H9 (cell line): Measurements from ENCODE around the gene CABLES1. TPM values are rescaled to one million over a fixed set of nuclear protein-coding genes. Genes with fewer than 3 reads are reported as not detected.

Experiments
- DNase-seq: peaks from one replicate; pipeline ENCODE4 v3.0.0-alpha.2; 2017
- H2AFZ ChIP-seq: one replicate; pipeline ENCODE4 v1.6.1; 2013; ENCODE audit warnings: mild to moderate bottlenecking, low read length, control low read depth, moderate library complexity
- H2AK5ac ChIP-seq: 2 replicates; pipeline ENCODE4 v1.6.1; 2013; ENCODE audit warnings: low read length, control low read depth, mixed read lengths; ENCODE audit not compliant: insufficient read length
- H2BK120ac ChIP-seq: one replicate; pipeline ENCODE4 v1.6.1; 2013; ENCODE audit warnings: low read depth, mild to moderate bottlenecking, low read length, control low read depth, inconsistent platforms; ENCODE audit not compliant: poor library complexity, severe bottlenecking
- H2BK12ac ChIP-seq: 2 replicates; pipeline ENCODE4 v1.6.1; 2013; ENCODE audit warnings: low read length, control low read depth, mixed read lengths, low read depth; ENCODE audit not compliant: insufficient read length
- H2BK15ac ChIP-seq: 2 replicates; pipeline ENCODE4 v1.6.1; 2013; ENCODE audit warnings: low read depth, low read length, control low read depth
- H2BK20ac ChIP-seq: one replicate; pipeline ENCODE4 v1.6.1; 2013; ENCODE audit warnings: low read depth, mild to moderate bottlenecking, low read length, control low read depth, inconsistent platforms; ENCODE audit not compliant: poor library complexity, severe bottlenecking
- H2BK5ac ChIP-seq: 2 replicates; pipeline ENCODE4 v1.6.1; 2013; ENCODE audit warnings: low read length, control low read depth, mixed read lengths; ENCODE audit not compliant: insufficient read length
- H3K14ac ChIP-seq: 2 replicates; pipeline ENCODE4 v1.6.1; 2013; ENCODE audit warnings: low read length, control low read depth; ENCODE audit not compliant: insufficient read depth
- H3K18ac ChIP-seq: 2 replicates; pipeline ENCODE4 v1.6.1; 2013; ENCODE audit warnings: low read depth, mild to moderate bottlenecking, mixed read lengths, low read length, control low read depth; ENCODE audit not compliant: insufficient read length
- H3K23ac ChIP-seq: 2 replicates; pipeline ENCODE4 v1.6.1; 2013; ENCODE audit warnings: low read length, control low read depth, mixed read lengths, low read depth; ENCODE audit not compliant: insufficient read length
- H3K23me2 ChIP-seq: 2 replicates; pipeline ENCODE4 v1.6.1; 2013; ENCODE audit warnings: low read depth, mild to moderate bottlenecking, mixed read lengths, low read length, control low read depth; ENCODE audit not compliant: insufficient read length, poor library complexity, severe bottlenecking
- H3K27ac ChIP-seq: 2 replicates; pipeline ENCODE4 v1.5.1; 2013; ENCODE audit warnings: low read length, control low read depth, mixed read lengths, low read depth; ENCODE audit not compliant: insufficient read length
- H3K27me3 ChIP-seq: 2 replicates; pipeline ENCODE4 v1.6.1; 2013; ENCODE audit warnings: low read length, control low read depth, inconsistent platforms; ENCODE audit not compliant: insufficient read depth
- H3K4ac ChIP-seq: 2 replicates; pipeline ENCODE4 v1.6.1; 2013; ENCODE audit warnings: low read depth, mild to moderate bottlenecking, control low read depth, inconsistent platforms, low read length, moderate library complexity
- H3K4me1 ChIP-seq: 2 replicates; pipeline ENCODE4 v1.6.1; 2013; ENCODE audit warnings: low read length, control low read depth, inconsistent platforms; ENCODE audit not compliant: insufficient read depth
- H3K4me2 ChIP-seq: 2 replicates; pipeline ENCODE4 v1.6.1; 2013; ENCODE audit warnings: low read length, control low read depth, mixed read lengths; ENCODE audit not compliant: insufficient read length, insufficient read depth
- H3K56ac ChIP-seq: 2 replicates; pipeline ENCODE4 v1.6.1; 2013; ENCODE audit warnings: low read depth, mild to moderate bottlenecking, mixed read lengths, low read length, control low read depth; ENCODE audit not compliant: insufficient read length
- H3K79me1 ChIP-seq: 2 replicates; pipeline ENCODE4 v1.6.1; 2013; ENCODE audit warnings: low read depth, mild to moderate bottlenecking, moderate library complexity, low read length, control low read depth, inconsistent platforms; ENCODE audit not compliant: insufficient read depth, poor library complexity, severe bottlenecking
- H3K79me2 ChIP-seq: 2 replicates; pipeline ENCODE4 v1.6.1; 2013; ENCODE audit warnings: low read length, control low read depth, inconsistent platforms; ENCODE audit not compliant: insufficient read depth
- H3K9ac ChIP-seq: 2 replicates; pipeline ENCODE4 v1.6.1; 2013; ENCODE audit warnings: low read length, control low read depth, mixed read lengths; ENCODE audit not compliant: insufficient read length; ENCODE audit errors: extremely low read depth
- H3K9me3 ChIP-seq: one replicate; pipeline ENCODE4 v1.6.1; 2013; ENCODE audit warnings: low read depth, low read length, inconsistent platforms; ENCODE audit not compliant: control insufficient read depth
- H3T11ph ChIP-seq: one replicate; pipeline ENCODE4 v1.6.1; 2013; ENCODE audit warnings: mild to moderate bottlenecking, low read length, control low read depth, inconsistent platforms
- H4K20me1 ChIP-seq: one replicate; pipeline ENCODE4 v1.6.1; 2013; ENCODE audit not compliant: control insufficient read depth, insufficient read length, insufficient read depth
- H4K5ac ChIP-seq: 2 replicates; pipeline ENCODE4 v1.6.1; 2013; ENCODE audit warnings: low read depth, mild to moderate bottlenecking, mixed read lengths, low read length, control low read depth; ENCODE audit not compliant: insufficient read length
- H4K8ac ChIP-seq: replicated peaks from 2 replicates; pipeline ENCODE4 v1.6.1; 2013; ENCODE audit warnings: low read length, control low read depth, mixed read lengths, low read depth; ENCODE audit not compliant: insufficient read length
- H4K91ac ChIP-seq: 2 replicates; pipeline ENCODE4 v1.6.1; 2013; ENCODE audit warnings: low read depth, mild to moderate bottlenecking, moderate library complexity, mixed read lengths, low read length, control low read depth; ENCODE audit not compliant: insufficient read length
- H3K27ac Mint-ChIP-seq, 3 experiments: 2 replicates in 2 of 3; 3 replicates in 1 of 3; pipeline ENCODE4 v1.8.0; 2020 to 2021; ENCODE audit warnings: mixed read lengths in 3 of 3, mild to moderate bottlenecking in 1 of 3, moderate library complexity in 1 of 3
- H3K27me3 Mint-ChIP-seq: 2 replicates; pipeline ENCODE4 v1.8.0; 2021; ENCODE audit warnings: low read depth, mild to moderate bottlenecking, moderate library complexity, mixed read lengths
- H3K36me3 Mint-ChIP-seq, 3 experiments: 2 replicates in 2 of 3; 3 replicates in 1 of 3; pipeline ENCODE4 v1.8.0; 2020 to 2021; ENCODE audit warnings: low read depth in 3 of 3, mixed read lengths in 3 of 3; ENCODE audit not compliant: insufficient read depth in 1 of 3
- H3K4me1 Mint-ChIP-seq, 2 experiments: 2 replicates each; pipeline ENCODE4 v1.8.0; 2020; ENCODE audit warnings: mixed read lengths in 2 of 2
- H3K4me3 Mint-ChIP-seq, 2 experiments: 2 replicates in 1 of 2; 3 replicates in 1 of 2; pipeline ENCODE4 v1.8.0; 2020 to 2021; ENCODE audit warnings: mild to moderate bottlenecking in 2 of 2, mixed read lengths in 2 of 2, moderate library complexity in 1 of 2
- H3K9me3 Mint-ChIP-seq, 2 experiments: 2 replicates in 1 of 2; 3 replicates in 1 of 2; pipeline ENCODE4 v1.8.0; 2020; ENCODE audit warnings: mild to moderate bottlenecking in 2 of 2, mixed read lengths in 2 of 2, moderate library complexity in 1 of 2
- CTCF ChIP-seq: fragments of 200-600 bp; sonication (generic); conservative IDR thresholded peaks from 3 replicates; pipeline ENCODE4 v1.8.0; 2021; ENCODE audit warnings: antibody characterized with exemption, mild to moderate bottlenecking
- WGBS: extraction: QIAGEN DNeasy Blood & Tissue Kit; methylation state at CpG from one replicate; pipeline ENCODE4 v1.1.7; 2013; ENCODE audit warnings: missing lambda C conversion rate, low lambda C conversion rate, mixed read lengths; ENCODE audit not compliant: insufficient read length; ENCODE audit errors: extremely low coverage; 5-methylcytosine and 5-hydroxymethylcytosine counted together
- total RNA-seq: library from RNA; stranded (reverse); gene quantifications from 2 replicates; pipeline ENCODE4 v1.2.1, GENCODE V29; 2021

CABLES1 gene
- total RNA-seq, 1 experiment from 2014 or later, result 27.1 TPM

- Histone ChIP-seq H2AK5ac (no peak overlapping the region), H2BK12ac (no peak overlapping the region), H3K4me1 (no peaks in the 10 kb centered on the region; the same call in 1 of the 2 replicates), H3K4me2 (no peak overlapping the region), H2BK15ac (no peak overlapping the region), H4K5ac (no peak overlapping the region), H3K23ac (no peak overlapping the region), H4K8ac (no peak overlapping the region), H3K14ac (no peak overlapping the region), H3K27ac (no peak overlapping the region), H3K4ac (no peak overlapping the region), H3T11ph (no peak overlapping the region), H4K91ac (no peak overlapping the region), H2AFZ (no peak overlapping the region), H3K79me1 (no peaks in the 10 kb centered on the region), H2BK5ac (no peak overlapping the region), H3K9me3 (no peaks in the 10 kb centered on the region), H2BK20ac (no peak overlapping the region), H3K79me2 (no peaks in the 10 kb centered on the region), H4K20me1 (no peaks in the 10 kb centered on the region), H3K9ac (no peak overlapping the region), H3K27me3 (no peaks in the 10 kb centered on the region), H3K56ac (no peak overlapping the region), H3K23me2 (no peaks in the 10 kb centered on the region), H2BK120ac (no peak overlapping the region), H3K18ac (no peak overlapping the region)
- no peak overlapping the region for H3K4me3 Mint-ChIP-seq
- H3K4me1 Mint-ChIP-seq, result peaks cover 32 to 33% of the 10 kb centered on the region in 2 experiments
- no CpG with 5 or more reads among the region's 4 CpGs for WGBS
- TF ChIP-seq CTCF, result no peak
- no peaks in the 10 kb centered on the region for H3K9me3 Mint-ChIP-seq
- no peaks in the 10 kb centered on the region for H3K27me3 Mint-ChIP-seq
- peaks cover 0 to 5% (median 1%) of the 10 kb centered on the region in 3 experiments; a peak in 3 of 7 replicates for H3K36me3 Mint-ChIP-seq
- peak overlapping the region in 1 of 3 experiments; percentile 66; a peak in 2 of 7 replicates for H3K27ac Mint-ChIP-seq
- no peak for DNase-seq
Observed at GRCh38 chr18:23291456-23292205, 156.3 kb downstream of the CABLES1 start.
